GM12875 (cell line): ENCODE data around the gene COL21A1.

Experiments used
- H3K4me3 ChIP-seq: one replicate; pipeline ENCODE4 v1.5.1; 2011; ENCODE audit warnings: low read depth, low read length, control low read depth
- CTCF ChIP-seq: IDR thresholded peaks from 2 replicates; pipeline ENCODE4 v1.5.1; 2011; ENCODE audit warnings: low read depth, mild to moderate bottlenecking, control low read depth, inconsistent platforms, low read length, moderate library complexity, borderline replicate concordance; ENCODE audit not compliant: insufficient read depth

COL21A1 gene

GRCh38 chr6:56043761-56044160 lies 203.6 kb downstream of the COL21A1 start:
- no peak for TF ChIP-seq CTCF
- no peak overlapping the region for H3K4me3 ChIP-seq

- H3K4me3 ChIP-seq: no peak overlapping the region
- no peak for TF ChIP-seq CTCF
Measured at GRCh38 chr6:56043076-56043475, 204.3 kb downstream of the COL21A1 start.

DNA sequence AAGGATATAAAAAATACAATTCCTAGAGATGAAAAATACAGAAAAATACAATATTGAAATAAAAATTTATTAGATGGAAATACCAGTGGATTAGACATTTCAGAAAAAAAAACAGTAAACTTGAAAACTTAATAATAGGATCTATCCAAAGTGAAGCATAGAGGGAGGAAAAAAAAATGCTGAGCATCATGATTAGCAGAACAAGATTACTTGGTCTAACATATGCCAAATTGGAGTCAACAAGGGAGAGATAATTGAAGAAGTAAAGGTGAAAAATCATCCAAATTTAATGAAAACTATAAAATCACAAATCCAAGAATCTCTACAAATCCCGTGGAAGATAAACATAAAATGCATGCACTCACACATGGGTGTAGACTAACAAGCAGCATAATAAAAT lies 205.8 kb downstream of the COL21A1 start:
- H3K4me3 ChIP-seq: no peak overlapping the region
- no peak for TF ChIP-seq CTCF

DNA sequence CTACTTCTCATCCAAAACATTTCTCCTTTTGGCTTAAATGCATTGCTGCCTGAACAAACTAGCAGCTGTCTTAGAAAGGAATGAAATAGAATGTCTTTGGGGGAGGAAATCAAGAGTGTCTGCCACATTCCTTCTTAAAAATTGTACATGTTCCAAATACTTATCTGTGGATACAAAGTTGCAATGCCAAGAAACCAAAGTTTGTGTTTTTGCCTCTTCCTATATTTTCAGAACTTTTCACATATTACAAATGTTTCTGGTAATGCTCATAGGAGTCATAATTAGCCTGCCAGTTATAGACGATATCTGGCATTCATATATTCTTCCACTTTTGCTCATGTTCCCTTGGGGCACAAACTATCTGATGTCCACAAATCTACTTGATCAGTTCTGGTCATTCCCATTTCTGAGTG lies 206.5 kb downstream of the COL21A1 start:
- no peak overlapping the region for H3K4me3 ChIP-seq
- TF ChIP-seq CTCF: no peak

- TF ChIP-seq CTCF: no peak
- H3K4me3 ChIP-seq: no peak overlapping the region
Measured at GRCh38 chr6:56040223-56040622, 207.2 kb downstream of the COL21A1 start.

- TF ChIP-seq CTCF: no peak
- no peak overlapping the region for H3K4me3 ChIP-seq
Measured at GRCh38 chr6:56038764-56039163, 208.6 kb downstream of the COL21A1 start.

- no peak overlapping the region for H3K4me3 ChIP-seq
- no peak for TF ChIP-seq CTCF
Measured at GRCh38 chr6:56037601-56038000, 209.8 kb downstream of the COL21A1 start.
